ENCODE measurements around the gene GPRIN2.
"Not testable (repeated sequence)": the region's sequence is repeated elsewhere in the genome, so short reads cannot be mapped to it uniquely, and the experiment has no call there.

GPRIN2 gene

GRCh38 chr10:46556515-46557318 lies at the start of gene GPRIN2:
Gene GPRIN2, minus strand, starts transcription at chr10:46556658. Its CDS starts 5,922 bp downstream, at chr10:46550736.
- FAIRE-seq (no peak), DNase-seq (ENCODE audit: low spot score) (no peak)

DNA sequence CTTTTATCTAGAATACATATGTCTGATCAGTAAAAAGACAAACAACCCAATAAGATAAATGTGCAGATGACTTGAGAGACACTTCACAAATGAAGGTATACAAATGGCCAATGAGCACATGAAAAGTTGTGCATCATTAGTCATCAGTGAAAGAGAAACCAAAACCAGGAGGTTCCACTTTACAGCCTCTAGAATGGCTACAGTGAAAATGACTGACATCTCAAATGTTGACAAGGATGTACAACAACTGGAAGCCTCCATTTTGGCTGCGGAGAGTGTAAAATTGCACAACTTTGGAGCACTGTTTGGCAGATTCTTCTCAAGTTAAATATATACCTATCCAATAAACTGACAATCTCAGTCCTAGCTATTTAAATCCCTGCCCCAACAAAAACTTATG lies 44.1 kb upstream of the GPRIN2 start:
- not testable (repeated sequence) for DNase-seq (ENCODE audit: low spot score); FAIRE-seq

DNA sequence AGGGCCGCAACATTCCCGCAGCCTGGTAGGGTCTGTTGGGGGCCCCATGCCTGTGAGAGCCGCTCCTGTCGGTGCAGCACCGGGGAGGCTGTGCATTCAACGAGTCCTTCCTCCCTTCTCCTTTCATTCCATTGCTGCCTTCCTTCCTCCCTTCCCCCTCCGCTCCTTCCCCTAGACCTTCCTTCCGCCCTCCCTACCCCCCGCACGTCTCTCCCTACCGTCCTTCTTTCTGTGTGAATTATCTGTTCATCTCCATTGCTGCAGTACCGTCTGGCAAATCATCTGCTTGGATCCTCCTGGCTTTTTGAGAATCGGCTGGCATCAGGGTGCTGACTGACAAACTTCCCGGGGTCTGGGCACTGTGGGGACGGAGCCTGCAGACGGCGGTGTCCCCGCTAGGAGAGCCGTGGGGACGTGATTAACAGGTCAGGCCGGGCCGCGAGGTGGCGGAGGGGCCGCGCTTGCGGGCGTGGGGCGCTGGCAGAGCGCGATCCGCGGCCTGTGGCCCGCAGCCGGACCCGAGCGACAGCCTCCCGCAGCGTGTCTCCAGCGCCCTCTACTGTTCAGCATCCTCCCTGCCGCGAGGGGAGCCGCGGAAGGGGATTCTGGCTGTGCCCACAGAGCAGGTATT lies 41.3 kb upstream of the GPRIN2 start:
- FAIRE-seq; DNase-seq (ENCODE audit: low spot score): not testable (repeated sequence)

GRCh38 chr10:46596570-46596969 lies 40.1 kb upstream of the GPRIN2 start:
- not testable (repeated sequence) for DNase-seq (ENCODE audit: low spot score); FAIRE-seq

GRCh38 chr10:46594453-46595063 lies 38.1 kb upstream of the GPRIN2 start:
- not testable (repeated sequence) for DNase-seq (ENCODE audit: low spot score); FAIRE-seq

DNA sequence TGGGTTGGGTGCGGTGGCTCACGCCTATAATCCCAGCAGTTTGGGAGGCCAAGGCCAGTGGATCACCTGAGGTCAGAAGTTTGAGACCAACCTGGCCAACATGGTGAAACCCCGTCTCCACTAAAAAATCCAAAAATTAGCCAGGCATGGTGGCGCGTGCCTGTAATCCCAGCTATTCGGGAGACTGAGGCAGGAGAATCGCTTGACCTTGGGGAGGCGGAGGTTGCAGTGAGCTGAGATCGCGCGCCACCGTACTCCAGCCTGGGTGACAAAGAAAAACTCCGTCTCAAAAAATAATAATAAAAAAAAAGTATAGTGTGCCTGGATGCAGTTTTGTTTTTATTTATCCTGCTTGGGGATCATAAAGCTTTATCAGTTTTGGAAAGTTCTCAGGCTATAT lies 36.8 kb upstream of the GPRIN2 start:
- not testable (repeated sequence) for DNase-seq (ENCODE audit: low spot score)

GRCh38 chr10:46591053-46591452 lies 34.6 kb upstream of the GPRIN2 start:
- FAIRE-seq: not testable (repeated sequence)

More for the DNA sequence above, 36.8 kb upstream of the GPRIN2 start:
- not testable (repeated sequence) for FAIRE-seq

GRCh38 chr10:46589589-46589988 lies 33.1 kb upstream of the GPRIN2 start:
- DNase-seq (ENCODE audit: low spot score): not testable (repeated sequence)
- FAIRE-seq: peak; percentile 62

More at GRCh38 chr10:46591053-46591452, 34.6 kb upstream of the GPRIN2 start:
- DNase-seq (ENCODE audit: low spot score): not testable (repeated sequence)

DNA sequence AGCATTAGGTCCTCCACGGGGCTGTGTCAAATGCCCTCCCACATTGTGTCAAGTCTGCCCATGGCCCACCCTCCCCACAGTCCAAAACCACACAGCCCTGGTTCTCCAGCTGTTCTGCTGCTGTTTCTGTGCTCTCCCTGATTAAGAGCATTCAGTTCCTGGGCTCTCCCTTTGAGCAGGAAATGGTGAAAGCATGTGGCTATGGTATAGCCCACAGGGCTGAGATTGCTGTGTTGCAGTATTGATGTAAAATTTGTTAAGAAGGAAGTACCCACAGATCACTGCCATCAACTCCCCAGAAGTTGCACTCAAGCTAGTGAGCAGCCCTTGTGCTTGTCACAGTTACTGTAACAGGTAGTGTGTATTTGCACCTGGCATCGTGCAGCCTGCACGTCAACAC lies 31.8 kb upstream of the GPRIN2 start:
- not testable (repeated sequence) for FAIRE-seq; DNase-seq (ENCODE audit: low spot score)

DNA sequence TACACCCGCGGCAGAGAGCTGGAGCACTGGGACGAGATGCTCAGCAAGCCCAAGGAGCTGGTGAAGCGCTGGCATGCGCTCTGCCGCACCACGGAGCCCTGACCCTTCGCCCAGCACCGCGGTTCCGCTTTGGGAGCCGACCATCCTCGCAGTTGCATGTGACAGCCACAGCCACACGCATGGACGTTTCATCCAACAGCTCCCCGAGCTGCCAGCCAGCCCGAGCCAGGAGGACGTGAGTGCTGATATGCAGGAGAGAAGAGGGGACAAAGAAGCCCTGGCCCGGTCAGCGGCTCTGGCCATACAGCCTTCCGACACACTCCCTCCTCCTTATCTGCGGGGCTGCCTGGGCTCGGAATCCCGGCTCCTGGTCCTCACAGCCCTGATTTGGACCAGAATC lies 31.1 kb upstream of the GPRIN2 start:
- DNase-seq (ENCODE audit: low spot score); FAIRE-seq: not testable (repeated sequence)

- not testable (repeated sequence) for DNase-seq (ENCODE audit: low spot score); FAIRE-seq
Measured at GRCh38 chr10:46585246-46585645, 28.8 kb upstream of the GPRIN2 start.

DNA sequence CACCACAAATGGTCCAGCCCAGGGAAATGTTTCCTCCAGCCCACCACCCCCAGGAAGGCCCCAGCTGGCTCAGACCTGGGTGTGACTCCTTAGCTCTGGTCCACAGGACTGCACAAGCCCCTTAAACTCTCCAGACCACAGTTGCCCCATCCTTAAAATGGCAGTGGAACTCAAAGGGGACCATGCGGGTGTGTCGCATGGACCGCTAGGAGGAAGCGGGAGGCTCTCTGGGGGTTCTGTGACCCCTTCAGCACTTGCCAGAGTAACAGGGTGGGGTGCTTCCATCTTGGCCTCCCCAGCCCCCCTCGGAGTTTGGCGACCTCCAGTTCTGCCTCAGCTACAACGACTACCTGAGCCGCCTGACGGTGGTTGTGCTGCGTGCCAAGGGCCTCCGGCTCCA lies 27.7 kb upstream of the GPRIN2 start:
- not testable (repeated sequence) for FAIRE-seq; DNase-seq (ENCODE audit: low spot score)

DNA sequence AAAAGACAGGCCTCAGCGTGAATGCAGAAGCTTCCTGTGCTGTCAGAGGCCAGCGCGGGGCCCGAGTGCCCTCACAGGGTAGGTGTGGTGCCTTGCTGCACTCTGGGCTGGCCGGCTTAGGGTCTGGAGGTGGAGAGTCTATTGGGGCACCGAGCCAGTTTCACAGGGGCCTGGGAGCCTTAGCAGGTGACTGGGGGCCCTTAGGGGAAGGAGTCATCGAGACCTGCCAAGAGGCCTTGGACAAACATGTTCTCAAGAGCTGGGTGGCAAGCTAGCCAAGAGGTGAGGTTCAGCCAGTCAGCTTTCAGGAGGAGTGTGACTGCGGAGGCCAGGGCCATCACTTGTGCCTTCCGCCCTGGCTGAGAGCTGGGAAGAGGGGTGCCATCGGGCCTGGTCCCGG lies 26.1 kb upstream of the GPRIN2 start:
- FAIRE-seq: not testable (repeated sequence)

DNA sequence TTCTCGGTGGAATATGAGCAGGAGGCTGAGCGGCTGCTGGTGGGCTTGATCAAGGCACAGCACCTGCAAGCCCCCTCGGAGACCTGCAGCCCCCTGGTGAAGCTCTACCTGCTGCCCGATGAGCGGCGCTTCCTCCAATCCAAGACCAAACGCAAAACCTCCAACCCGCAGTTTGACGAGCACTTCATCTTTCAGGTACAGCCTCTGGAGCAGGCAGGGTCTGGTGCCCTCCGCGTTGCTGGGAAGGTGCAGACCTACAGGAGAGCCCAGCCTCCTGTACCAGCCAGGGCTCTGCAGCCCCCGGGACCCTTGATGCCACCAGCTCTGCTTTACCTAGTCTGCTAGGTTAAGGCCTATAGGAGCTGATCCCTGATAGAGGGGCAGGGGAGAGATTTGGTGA lies 25.5 kb upstream of the GPRIN2 start:
- DNase-seq (ENCODE audit: low spot score); FAIRE-seq: not testable (repeated sequence)

More for the DNA sequence above, 26.1 kb upstream of the GPRIN2 start:
- DNase-seq (ENCODE audit: low spot score): not testable (repeated sequence)

GRCh38 chr10:46579378-46579777 lies 22.9 kb upstream of the GPRIN2 start:
- not testable (repeated sequence) for DNase-seq (ENCODE audit: low spot score); FAIRE-seq

- not testable (repeated sequence) for DNase-seq (ENCODE audit: low spot score); FAIRE-seq
Measured at GRCh38 chr10:46578474-46579178, 22.2 kb upstream of the GPRIN2 start, which contains the start of gene SYT15. Gene SYT15, plus strand, starts transcription at chr10:46579128. Its CDS starts 41 bp downstream, at chr10:46579169.

GRCh38 chr10:46577624-46578473 lies 21.4 kb upstream of the GPRIN2 start:
- DNase-seq (ENCODE audit: low spot score); FAIRE-seq: not testable (repeated sequence)

DNA sequence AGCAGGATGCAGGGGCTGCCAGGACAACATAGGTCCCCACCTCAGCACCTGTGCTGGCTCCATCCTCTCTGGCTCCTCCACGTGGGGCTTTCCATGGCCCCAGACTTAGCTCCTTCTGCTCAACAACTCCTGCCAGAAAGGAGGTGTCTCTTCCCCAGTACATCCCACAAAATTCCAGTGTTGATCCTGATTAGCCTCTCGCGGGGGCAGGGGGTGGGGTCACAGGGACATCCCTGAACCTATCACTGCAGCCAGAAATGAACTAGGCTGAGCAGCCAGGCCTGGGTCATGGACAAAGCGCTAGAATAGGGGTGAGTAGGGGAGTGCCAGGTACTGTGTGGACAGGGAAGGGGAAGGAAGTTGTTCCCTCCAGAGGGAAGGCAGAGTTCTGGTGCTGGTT lies 17.4 kb upstream of the GPRIN2 start:
- FAIRE-seq; DNase-seq (ENCODE audit: low spot score): not testable (repeated sequence)

DNA sequence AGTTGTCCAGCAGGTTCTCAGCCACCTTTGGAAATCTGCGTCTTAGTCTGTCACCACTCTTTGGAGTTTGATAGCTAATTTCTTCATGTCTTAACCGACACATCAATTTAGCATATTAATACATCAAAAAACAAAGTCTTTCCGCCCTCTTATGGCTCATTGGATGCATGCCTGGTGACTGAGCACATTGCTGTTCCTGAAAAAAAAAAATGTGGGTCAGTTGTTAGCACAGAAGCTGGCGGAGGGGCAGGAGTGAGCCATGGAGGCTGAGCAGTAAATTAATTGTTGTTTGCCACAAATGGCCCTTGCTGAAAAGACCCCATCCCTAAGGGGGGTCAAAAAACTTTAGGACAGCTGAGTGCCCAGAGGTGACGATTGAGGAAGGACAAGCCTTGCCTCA lies 16.9 kb upstream of the GPRIN2 start:
- not testable (repeated sequence) for FAIRE-seq
- peak; percentile 2 for DNase-seq (ENCODE audit: low spot score)

DNA sequence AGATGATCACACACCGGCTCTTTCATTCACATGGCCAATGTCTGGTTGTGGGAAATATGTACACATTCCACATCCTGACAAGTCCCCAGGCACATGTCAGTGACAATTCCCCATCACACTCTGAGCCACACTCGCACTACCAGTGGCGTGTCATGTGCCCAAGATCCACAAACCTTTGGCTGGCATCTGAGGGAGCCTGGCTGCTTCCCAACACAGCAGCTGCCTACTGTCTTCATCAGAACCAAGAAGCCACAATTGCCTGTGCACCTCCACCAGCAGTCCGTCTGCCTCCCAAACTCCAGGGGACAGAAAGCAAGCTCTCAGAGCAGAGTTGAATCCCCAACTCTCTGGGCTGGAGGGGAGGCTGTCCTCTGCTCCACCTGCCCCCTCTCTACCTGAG lies 16.3 kb upstream of the GPRIN2 start:
- FAIRE-seq; DNase-seq (ENCODE audit: low spot score): not testable (repeated sequence)
